SK-N-SH treated with all-trans-retinoic acid at 6 μM for 48 hours (cell line): ENCODE results near the gene WRAP73.

Experiments used
- GLIS3 ChIP-seq: fragments of 250-450 bp; sonication (Bioruptor Pico); IDR thresholded peaks from 2 replicates; pipeline ENCODE4 v1.5.0; 2020; ENCODE audit warnings: mild to moderate bottlenecking, moderate library complexity
- OSR1 ChIP-seq: fragments of 250-450 bp; sonication (Bioruptor Pico); IDR thresholded peaks from 2 replicates; pipeline ENCODE4 v1.8.0; 2022; ENCODE audit warnings: moderate library complexity, mild to moderate bottlenecking, inconsistent platforms
- RARB ChIP-seq: fragments of 250-450 bp; sonication (Bioruptor Pico); IDR thresholded peaks from 2 replicates; pipeline ENCODE4 v1.8.0; 2021; ENCODE audit warnings: mild to moderate bottlenecking, moderate library complexity
- ZFP3 ChIP-seq: fragments of 250-450 bp; sonication (Bioruptor Pico); IDR thresholded peaks from 2 replicates; pipeline ENCODE4 v1.5.0; 2020; ENCODE audit warnings: mild to moderate bottlenecking, moderate library complexity
- ZFP30 ChIP-seq: fragments of 450-650 bp; formaldehyde crosslinking; IDR thresholded peaks from 2 replicates; pipeline ENCODE4 v1.5.0; 2022; ENCODE audit warnings: mild to moderate bottlenecking, moderate library complexity
- ZNF565 ChIP-seq: fragments of 450-650 bp; formaldehyde crosslinking; conservative IDR thresholded peaks from 2 replicates; pipeline ENCODE4 v1.5.0; 2020; ENCODE audit warnings: low read depth, mild to moderate bottlenecking, moderate library complexity
- ZNF70 ChIP-seq: fragments of 450-650 bp; formaldehyde crosslinking; IDR thresholded peaks from 2 replicates; pipeline ENCODE4 v1.5.0; 2020; ENCODE audit warnings: mild to moderate bottlenecking, moderate library complexity
- TF ChIP-seq, protein P1 (sequence below): fragments of 250-450 bp; sonication (Bioruptor Pico); IDR thresholded peaks from 2 replicates; pipeline ENCODE4 v1.8.0; 2020; ENCODE audit warnings: mild to moderate bottlenecking, moderate library complexity, borderline replicate concordance

DNA sequence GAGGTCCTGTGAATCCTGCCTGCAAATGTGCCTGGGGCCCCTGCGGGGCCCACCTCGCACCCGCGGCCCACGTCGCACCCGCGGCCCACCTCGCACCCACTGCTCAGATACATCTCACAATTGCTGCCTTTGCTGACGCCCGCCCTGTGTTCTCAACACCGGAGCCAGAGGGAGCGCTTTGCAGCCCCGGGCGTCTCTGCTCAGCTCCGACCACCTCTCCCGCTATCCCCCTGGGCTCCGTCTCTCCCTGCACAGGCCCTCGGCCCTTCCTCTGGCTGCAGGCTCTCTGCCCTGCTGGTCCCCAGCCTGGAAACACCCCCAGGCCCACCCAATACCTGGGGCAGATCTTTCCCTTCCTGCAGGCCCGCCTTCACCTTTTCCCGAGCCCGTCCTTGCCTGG, 47.2 kb upstream of the WRAP73 start:
- TF ChIP-seq GLIS3 (CRISPR knock-in tag) (no peak), RARB (CRISPR knock-in tag) (no peak), ZFP3 (CRISPR knock-in tag) (no peak), OSR1 (CRISPR knock-in tag) (no peak), ZNF70 (CRISPR knock-in tag) (no peak), ZFP30 (CRISPR knock-in tag) (no peak), ZNF565 (CRISPR knock-in tag) (no peak)
- TF ChIP-seq, protein P1, sequence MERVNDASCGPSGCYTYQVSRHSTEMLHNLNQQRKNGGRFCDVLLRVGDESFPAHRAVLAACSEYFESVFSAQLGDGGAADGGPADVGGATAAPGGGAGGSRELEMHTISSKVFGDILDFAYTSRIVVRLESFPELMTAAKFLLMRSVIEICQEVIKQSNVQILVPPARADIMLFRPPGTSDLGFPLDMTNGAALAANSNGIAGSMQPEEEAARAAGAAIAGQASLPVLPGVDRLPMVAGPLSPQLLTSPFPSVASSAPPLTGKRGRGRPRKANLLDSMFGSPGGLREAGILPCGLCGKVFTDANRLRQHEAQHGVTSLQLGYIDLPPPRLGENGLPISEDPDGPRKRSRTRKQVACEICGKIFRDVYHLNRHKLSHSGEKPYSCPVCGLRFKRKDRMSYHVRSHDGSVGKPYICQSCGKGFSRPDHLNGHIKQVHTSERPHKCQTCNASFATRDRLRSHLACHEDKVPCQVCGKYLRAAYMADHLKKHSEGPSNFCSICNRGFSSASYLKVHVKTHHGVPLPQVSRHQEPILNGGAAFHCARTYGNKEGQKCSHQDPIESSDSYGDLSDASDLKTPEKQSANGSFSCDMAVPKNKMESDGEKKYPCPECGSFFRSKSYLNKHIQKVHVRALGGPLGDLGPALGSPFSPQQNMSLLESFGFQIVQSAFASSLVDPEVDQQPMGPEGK (CRISPR knock-in tag) = no peak
